Measurements from ENCODE around the gene HTT-AS.
A peak's percentile ranks its signal among the peaks of the same experiment; 100 is the strongest.

The HTT-AS gene

GRCh38 chr4:3087115-3087797, 12.9 kb upstream of the HTT-AS start:
- DNase-seq (ENCODE audit: low spot score) = no peak

DNA sequence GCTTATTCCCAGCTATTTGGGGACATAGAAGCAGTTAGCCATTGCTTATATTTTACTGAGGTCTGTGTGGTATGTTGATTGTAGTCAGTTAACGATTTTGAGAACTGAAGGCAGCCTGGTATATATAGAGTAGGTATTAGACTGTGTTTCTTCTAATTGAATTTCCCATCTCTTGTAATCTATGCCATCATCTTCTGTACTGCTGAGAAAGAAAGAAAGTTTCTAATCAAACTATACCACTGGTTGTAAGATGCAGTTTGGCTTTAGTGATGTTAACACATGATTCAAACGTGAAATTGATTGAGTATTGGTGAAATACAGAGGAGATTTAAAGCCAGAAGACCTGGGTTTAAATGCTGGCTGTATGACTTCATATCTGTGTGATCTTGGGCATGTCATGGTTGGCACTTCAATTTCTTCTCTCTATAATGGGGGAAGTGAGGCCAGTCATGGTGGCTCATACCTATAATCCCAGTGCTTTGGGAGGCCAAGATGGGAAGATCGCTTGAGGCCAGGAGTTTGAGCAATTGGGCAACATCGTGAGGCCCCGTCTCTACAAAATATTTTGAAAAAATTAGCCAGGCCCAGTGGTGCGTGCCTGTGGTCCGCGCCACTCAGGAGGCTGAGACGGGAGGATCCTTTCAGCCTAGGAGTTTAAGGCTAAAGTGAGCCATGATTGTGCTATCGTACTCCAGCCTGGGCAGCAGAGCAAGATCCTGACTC, 11.8 kb upstream of the HTT-AS start:
- no peak for DNase-seq (ENCODE audit: low spot score)

DNA sequence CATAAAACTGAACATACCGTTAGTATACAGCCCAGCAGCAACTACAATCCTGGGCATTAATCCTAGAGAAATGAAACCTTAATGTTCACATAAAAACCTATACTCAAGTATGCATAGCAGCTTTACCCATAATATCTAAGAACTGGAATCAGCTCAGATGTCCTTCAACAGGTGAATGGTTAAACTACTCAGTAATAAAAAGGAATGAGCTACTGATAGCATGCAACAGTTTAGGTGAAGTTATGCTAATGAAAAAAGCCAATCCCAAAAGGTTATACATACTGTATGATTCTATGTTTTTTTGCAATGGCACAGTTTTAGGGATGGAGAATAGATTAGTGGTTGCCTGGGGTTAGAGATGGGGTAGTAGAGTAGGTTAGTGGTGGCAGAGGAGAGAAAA, 9.4 kb upstream of the HTT-AS start:
- DNase-seq (ENCODE audit: low spot score) = no peak

- no peak for DNase-seq (ENCODE audit: low spot score)
Measured at GRCh38 chr4:3082925-3083515, 8.7 kb upstream of the HTT-AS start.

DNA sequence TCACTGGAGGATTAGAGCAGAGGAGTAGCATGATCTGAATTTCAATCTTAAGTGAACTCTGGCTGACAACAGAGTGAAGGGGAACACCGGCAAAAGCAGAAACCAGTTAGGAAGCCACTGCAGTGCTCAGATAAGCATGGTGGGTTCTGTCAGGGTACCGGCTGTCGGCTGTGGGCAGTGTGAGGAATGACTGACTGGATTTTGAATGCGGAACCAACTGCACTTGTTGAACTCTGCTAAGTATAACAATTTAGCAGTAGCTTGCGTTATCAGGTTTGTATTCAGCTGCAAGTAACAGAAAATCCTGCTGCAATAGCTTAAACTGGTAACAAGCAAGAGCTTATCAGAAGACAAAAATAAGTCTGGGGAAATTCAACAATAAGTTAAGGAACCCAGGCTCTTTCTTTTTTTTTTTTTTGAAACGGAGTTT, 5.4 kb upstream of the HTT-AS start:
- DNase-seq (ENCODE audit: low spot score) = no peak

- DNase-seq (ENCODE audit: low spot score) = no peak
Measured at GRCh38 chr4:3077796-3078195, 3.5 kb upstream of the HTT-AS start.

- no peak for DNase-seq (ENCODE audit: low spot score)
Measured at GRCh38 chr4:3075652-3075981, 1.3 kb upstream of the HTT-AS start.

- peak; percentile 72 for DNase-seq (ENCODE audit: low spot score)
Measured at GRCh38 chr4:3074846-3075651, 711 bp upstream of the HTT-AS start.

- DNase-seq (ENCODE audit: low spot score) = peak; percentile 46
Measured at GRCh38 chr4:3073158-3074077, 920 bp downstream of the HTT-AS start.

DNA sequence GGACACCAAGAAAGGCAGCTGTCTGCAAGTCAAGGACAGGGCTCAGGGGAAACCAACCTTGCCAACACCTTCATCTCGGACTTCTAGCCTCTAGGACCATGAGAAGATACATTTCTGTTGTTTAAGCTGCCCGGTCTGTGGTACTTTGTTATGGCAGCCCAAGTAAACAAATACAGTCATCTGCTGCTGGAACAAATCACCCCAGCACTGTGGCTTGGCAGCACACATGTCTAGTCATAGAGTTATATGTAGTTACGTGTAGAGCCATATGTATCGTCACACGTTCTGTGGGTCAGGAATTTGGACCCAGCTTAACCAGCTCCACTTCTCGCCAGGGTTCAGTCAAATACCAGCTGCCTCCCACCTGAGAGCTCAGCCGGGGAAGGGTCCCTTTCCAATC, 2.5 kb downstream of the HTT-AS start:
- DNase-seq (ENCODE audit: low spot score) = no peak

DNA sequence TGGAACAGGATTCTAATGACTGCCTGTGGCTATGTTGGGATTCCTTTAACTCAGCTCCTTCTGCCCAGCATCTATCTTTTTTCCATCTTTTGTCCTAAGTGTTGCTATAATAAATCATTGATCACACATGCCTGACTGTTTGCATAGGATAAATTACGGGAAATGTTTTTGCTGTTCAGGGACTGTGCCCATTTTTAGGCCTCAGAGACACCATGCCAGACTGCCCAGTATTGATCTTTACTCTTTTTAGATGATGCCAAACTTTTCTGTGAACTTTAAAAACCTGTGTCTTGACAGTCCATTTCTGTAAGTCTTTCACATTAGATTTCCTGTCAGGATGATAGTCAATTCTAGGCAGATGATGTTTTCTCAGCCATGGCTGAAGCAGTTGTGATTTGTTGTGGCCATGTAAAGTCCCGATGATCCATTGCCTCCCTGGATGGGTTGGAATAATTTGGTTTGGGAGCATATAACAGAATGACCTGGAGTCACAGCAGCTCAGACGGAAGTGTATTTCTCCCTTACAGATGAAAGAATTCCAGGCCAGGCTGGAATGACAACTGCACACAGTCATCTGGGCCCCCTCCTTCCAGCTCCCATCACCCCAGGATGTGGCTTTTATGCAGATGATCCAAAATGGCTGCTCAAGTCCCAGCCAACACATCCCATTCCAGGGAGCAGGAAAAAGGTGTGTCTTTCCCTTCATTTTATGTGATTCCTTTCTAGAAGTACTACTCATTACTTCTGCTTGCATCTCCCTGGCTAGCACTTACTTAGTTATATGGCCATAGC, 3.4 kb downstream of the HTT-AS start:
- no peak for DNase-seq (ENCODE audit: low spot score)

GRCh38 chr4:3069661-3070199, 4.6 kb downstream of the HTT-AS start:
- no peak for DNase-seq (ENCODE audit: low spot score)

- no peak for DNase-seq (ENCODE audit: low spot score)
Measured at GRCh38 chr4:3067473-3068001, 6.8 kb downstream of the HTT-AS start.

GRCh38 chr4:3066836-3067400, 7.4 kb downstream of the HTT-AS start:
- no peak for DNase-seq (ENCODE audit: low spot score)

DNA sequence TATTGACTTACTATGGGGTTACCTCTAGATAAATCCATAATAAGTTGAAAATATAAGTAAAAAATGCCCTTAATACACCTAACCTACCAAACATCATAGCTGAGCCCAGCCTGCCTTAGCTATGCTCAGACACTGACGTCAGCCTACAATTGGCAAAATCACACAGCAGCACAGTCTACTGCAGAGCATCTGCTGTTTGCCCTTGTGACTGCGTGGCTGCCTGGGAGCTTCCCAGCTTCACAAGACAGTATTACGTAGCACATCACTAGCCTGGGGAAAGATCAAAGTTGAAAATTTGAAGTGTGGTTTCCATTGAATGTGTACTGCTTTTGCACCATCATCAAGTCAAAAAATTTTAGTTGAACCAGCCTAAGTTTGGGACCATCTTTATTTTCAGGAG, 8.8 kb downstream of the HTT-AS start:
- DNase-seq (ENCODE audit: low spot score) = no peak

GRCh38 chr4:3062471-3062870, 11.9 kb downstream of the HTT-AS start:
- no peak for DNase-seq (ENCODE audit: low spot score)

DNA sequence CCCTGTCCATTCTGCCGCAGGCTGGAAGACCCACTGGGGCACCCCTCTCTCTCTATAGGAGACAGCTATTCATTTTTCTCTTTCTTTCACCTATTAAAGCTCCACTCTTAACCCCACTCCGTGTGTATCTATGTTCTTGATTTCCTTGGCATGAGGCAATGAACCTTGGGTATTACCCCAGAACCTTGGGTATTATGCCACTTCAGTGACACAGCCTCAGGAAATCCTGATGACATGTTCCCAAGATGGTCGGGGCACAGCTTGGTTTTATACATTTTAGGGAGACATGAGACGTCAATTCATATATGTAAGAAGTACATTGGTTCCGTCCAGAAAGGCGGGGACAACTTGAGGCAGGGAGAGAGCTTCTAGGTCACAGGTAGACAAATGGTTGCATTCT, 13.4 kb downstream of the HTT-AS start:
- no peak for DNase-seq (ENCODE audit: low spot score)

- DNase-seq (ENCODE audit: low spot score) = no peak
Measured at GRCh38 chr4:3059943-3060342, 14.4 kb downstream of the HTT-AS start.

DNA sequence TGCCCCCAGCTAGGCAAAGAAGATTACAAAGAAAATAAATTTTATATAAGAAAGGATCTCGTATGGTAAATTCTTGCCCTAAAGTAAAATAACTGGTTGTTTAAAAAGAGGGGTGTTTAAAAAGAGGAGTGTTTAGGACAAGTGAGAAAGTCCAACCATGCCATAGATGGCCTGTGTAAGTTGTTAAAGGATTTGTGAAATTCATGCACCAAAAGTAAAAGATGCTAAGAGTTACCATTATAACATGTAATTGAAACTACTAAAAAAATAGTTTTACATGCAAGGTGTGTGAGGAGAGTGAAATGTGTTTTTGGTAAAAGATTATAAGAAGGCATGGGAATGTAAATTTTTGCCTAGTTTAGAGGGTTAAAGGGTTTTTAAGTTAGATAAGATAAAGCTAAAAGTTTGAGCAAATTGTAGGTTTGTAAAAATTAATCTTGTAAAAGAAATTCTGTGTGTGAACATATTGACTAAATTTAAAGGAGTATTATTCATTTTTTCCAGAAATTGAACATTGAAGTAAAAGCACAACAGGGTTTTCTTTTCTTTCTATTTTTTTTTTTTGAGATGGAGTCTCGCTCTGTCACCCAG, 20.1 kb downstream of the HTT-AS start:
- no peak for DNase-seq (ENCODE audit: low spot score)
